SH-SY5Y (cell line): Measurements from ENCODE around the gene C1orf53.

Source experiments
- GATA2 ChIP-seq: IDR thresholded peaks from 2 replicates; pipeline ENCODE4 v1.6.1; 2011; ENCODE audit warnings: mild to moderate bottlenecking, low read depth, low read length
- GATA3 ChIP-seq: IDR thresholded peaks from 2 replicates; pipeline ENCODE4 v1.6.1; 2011; ENCODE audit warnings: low read depth, mild to moderate bottlenecking, low read length, moderate library complexity

DNA sequence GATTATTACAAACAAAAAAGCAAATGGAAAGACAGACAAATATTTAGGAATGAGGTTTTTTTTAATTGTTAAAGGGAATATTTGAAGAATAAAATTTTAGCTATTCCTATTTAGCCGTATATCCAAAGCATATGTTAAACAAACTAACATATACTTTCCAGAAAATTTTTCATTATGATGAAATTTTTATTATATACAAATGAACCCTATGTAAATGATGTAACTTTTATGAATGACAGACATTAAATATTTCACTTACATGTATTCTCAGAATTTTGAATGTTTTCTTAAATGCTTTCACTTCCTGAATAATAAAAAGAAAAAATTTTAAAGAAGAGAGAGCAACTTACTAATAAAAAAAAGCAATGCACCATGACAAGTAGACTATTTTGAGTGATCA is 30.6 kb downstream of the C1orf53 start:
- TF ChIP-seq GATA2 (no peak), GATA3 (no peak)
